Raji (cell line): ENCODE measurements around the gene EBP.

Source experiments
- POLR2A ChIP-seq: IDR thresholded peaks from 2 replicates; pipeline ENCODE4 v1.6.1; 2011; ENCODE audit warnings: low read depth, low read length, control low read depth; ENCODE audit not compliant: insufficient read depth

Gene EBP

GRCh38 chrX:48512371-48512935 lies 9.2 kb upstream of the EBP start:
- no peak for TF ChIP-seq POLR2A

GRCh38 chrX:48513670-48514069 lies 7.9 kb upstream of the EBP start:
- no peak for TF ChIP-seq POLR2A

- no peak for TF ChIP-seq POLR2A
These were observed 7.3 kb upstream of the EBP start for GRCh38 chrX:48514126-48514806.

- no peak for TF ChIP-seq POLR2A
These were observed 6.6 kb upstream of the EBP start for GRCh38 chrX:48514868-48515460.

- no peak for TF ChIP-seq POLR2A
These were observed 5.8 kb upstream of the EBP start for GRCh38 chrX:48515842-48516241.

GRCh38 chrX:48516285-48516684 lies 5.3 kb upstream of the EBP start:
- no peak for TF ChIP-seq POLR2A

- TF ChIP-seq POLR2A, result no peak
These were observed 4.6 kb upstream of the EBP start for GRCh38 chrX:48516987-48517386.

- TF ChIP-seq POLR2A, result no peak
These were observed 1.2 kb upstream of the EBP start for GRCh38 chrX:48520455-48520854.

- no peak for TF ChIP-seq POLR2A
These were observed 644 bp upstream of the EBP start for GRCh38 chrX:48520976-48521352.

- TF ChIP-seq POLR2A, result no peak
These were observed 683 bp downstream of the EBP start for GRCh38 chrX:48522291-48522690.

GRCh38 chrX:48523682-48524081 lies 2.1 kb downstream of the EBP start:
- no peak for TF ChIP-seq POLR2A

- no peak for TF ChIP-seq POLR2A
These were observed 9.1 kb downstream of the EBP start for GRCh38 chrX:48530736-48531135.

- no peak for TF ChIP-seq POLR2A
These were observed 9.9 kb downstream of the EBP start for GRCh38 chrX:48531358-48531959.

- no peak for TF ChIP-seq POLR2A
These were observed 10.6 kb downstream of the EBP start for GRCh38 chrX:48532161-48532560.

GRCh38 chrX:48533165-48533564 lies 11.6 kb downstream of the EBP start:
- TF ChIP-seq POLR2A, result no peak

- TF ChIP-seq POLR2A, result no peak
These were observed 17.2 kb downstream of the EBP start for GRCh38 chrX:48538641-48539344.

- TF ChIP-seq POLR2A, result no peak
These were observed 17.9 kb downstream of the EBP start, which contains the start of gene TBC1D25 for GRCh38 chrX:48539345-48540027. Gene TBC1D25 (plus strand): TSS chrX:48539714. CDS start chrX:48539798, 84 bp downstream.
